Neutrophil (primary cell): ENCODE results near the gene JAG2.

Source experiments
- H3K27ac ChIP-seq: fragments of 200-600 bp; sonication (generic); 2 replicates; pipeline ENCODE4 v1.5.1; 2016; ENCODE audit warnings: mild to moderate bottlenecking, moderate library complexity
- H3K27me3 ChIP-seq: fragments of 200-600 bp; sonication (generic); 2 replicates; pipeline ENCODE4 v1.6.0; 2016; ENCODE audit warnings: mild to moderate bottlenecking
- H3K36me3 ChIP-seq: fragments of 200-600 bp; sonication (generic); 2 replicates; pipeline ENCODE4 v1.5.1; 2017
- H3K4me1 ChIP-seq, 2 experiments: fragments of 200-600 bp in 1 of 2; sonication (generic) in 1 of 2; 1 replicate in 1 of 2; 2 replicates in 1 of 2; pipeline versions ENCODE4 v1.5.1 to v1.6.1; 2013 to 2016; ENCODE audit warnings: low read depth in 1 of 2, low read length in 1 of 2, mild to moderate bottlenecking in 1 of 2, moderate library complexity in 1 of 2; ENCODE audit not compliant: control insufficient read depth in 1 of 2, insufficient read depth in 1 of 2
- H3K4me3 ChIP-seq, 2 experiments: fragments of 200-600 bp in 1 of 2; sonication (generic) in 1 of 2; 1 replicate in 1 of 2; 2 replicates in 1 of 2; pipeline ENCODE4 v1.5.1; 2013 to 2016; ENCODE audit warnings: low read depth in 1 of 2, low read length in 1 of 2, mild to moderate bottlenecking in 1 of 2, moderate library complexity in 1 of 2
- H3K9me3 ChIP-seq: fragments of 200-600 bp; sonication (generic); 2 replicates; pipeline ENCODE4 v1.5.1; 2016
- CTCF ChIP-seq: fragments of 200-600 bp; sonication (generic); IDR thresholded peaks from 2 replicates; pipeline ENCODE4 v1.5.1; 2016; ENCODE audit warnings: antibody characterized with exemption

JAG2 gene

DNA sequence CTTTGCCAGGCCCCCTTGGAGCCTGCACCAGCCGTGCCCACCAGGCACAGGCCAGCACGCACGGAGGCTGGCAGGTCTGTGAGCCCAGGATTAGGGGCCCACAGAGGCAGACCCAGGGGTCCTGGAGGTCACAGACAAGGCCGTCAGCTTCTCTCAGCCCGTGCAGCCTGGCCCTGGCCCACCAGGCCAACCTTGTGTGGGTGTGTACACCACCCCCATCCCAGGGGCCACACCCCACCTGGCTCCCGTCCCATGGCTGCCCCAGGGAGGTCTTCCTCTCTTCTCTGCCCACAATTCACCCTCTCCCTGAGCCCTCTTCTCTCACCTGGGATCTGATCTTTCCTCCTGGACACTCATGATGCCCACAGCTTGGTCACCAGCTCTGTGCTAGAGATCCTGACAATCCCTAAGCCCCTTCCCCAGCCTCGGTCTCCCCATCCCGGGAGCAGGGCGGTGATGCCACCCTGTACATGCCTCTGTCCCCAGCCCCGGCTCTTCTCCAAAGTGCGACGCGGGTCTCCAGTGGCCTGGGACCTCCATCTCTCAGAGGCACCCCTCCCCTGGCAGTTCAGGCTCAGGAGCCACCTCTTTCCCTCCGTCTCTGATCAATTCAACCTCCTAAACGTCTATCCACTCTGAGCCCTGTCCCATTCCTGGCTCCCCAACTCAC is 72.2 kb downstream of the JAG2 start:
- TF ChIP-seq CTCF, result no peak
- Histone ChIP-seq H3K9me3 (no peaks in the 10 kb centered on the region), H3K36me3 (no peaks in the 10 kb centered on the region), H3K4me3 (no peak overlapping the region), H3K4me1 (peaks cover 7 to 13% of the 10 kb centered on the region in 2 experiments), H3K27me3 (peaks cover 62% of the 10 kb centered on the region), H3K27ac (no peak overlapping the region)

GRCh38 chr14:105095236-105095805 is 73.3 kb downstream of the JAG2 start:
- Histone ChIP-seq H3K27ac (no peak overlapping the region), H3K36me3 (no peaks in the 10 kb centered on the region), H3K9me3 (no peaks in the 10 kb centered on the region), H3K4me3 (no peak overlapping the region), H3K4me1 (peaks cover 7 to 13% of the 10 kb centered on the region in 2 experiments), H3K27me3 (peaks cover 66% of the 10 kb centered on the region)
- TF ChIP-seq CTCF, result no peak

GRCh38 chr14:105094193-105094907 is 74.2 kb downstream of the JAG2 start:
- no peak overlapping the region for H3K4me3 ChIP-seq
- TF ChIP-seq CTCF, result no peak
- H3K27ac ChIP-seq, result no peak overlapping the region
- no peaks in the 10 kb centered on the region for H3K9me3 ChIP-seq
- H3K4me1 ChIP-seq, result peaks cover 7 to 13% of the 10 kb centered on the region in 2 experiments
- peaks cover 68% of the 10 kb centered on the region for H3K27me3 ChIP-seq
- H3K36me3 ChIP-seq, result no peaks in the 10 kb centered on the region

DNA sequence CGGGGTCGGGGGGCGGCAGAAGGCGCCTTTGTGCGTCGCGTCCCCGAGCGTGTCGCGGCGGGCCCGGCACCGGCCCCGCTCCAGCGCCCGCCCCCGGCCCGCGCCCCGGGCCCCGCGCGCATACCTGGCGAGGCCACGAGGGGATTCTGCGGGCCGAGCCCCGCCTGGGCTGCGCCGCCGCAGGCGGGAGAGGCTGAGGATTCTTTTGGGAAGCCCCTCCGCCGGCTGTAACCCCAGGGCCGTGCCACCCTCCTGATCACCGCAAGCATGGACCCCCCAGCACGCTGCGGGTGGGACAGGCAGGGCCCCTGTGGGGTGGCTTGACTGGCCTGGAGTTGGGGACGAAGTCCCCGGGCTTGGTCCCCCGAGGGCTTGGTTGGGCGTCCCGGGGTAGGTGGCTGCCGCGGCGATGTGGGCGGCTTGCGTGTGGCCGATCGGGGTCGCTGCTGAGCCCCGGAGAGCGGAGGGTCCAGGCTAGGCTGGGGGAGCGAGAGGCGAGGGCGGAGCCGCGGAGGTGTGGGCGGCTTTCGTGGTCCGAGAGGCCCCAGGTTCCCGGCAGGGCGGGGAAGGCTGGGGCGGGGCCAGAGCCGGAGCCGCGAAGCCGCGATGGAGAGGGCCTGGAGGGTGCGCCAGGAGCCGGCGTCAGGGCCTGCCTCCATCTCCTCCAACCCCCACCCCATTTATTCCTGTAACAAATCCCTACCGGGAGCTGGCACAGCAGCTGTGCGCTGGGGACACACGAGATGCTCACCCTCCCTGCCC is 75.0 kb downstream of the JAG2 start:
- Histone ChIP-seq H3K27me3 (peaks cover 76% of the 10 kb centered on the region), H3K27ac (no peak overlapping the region), H3K9me3 (no peaks in the 10 kb centered on the region), H3K4me3 (peak overlapping the region; percentile 32 to 42), H3K4me1 (peaks cover 7 to 13% of the 10 kb centered on the region in 2 experiments), H3K36me3 (no peaks in the 10 kb centered on the region)
- TF ChIP-seq CTCF, result no peak

DNA sequence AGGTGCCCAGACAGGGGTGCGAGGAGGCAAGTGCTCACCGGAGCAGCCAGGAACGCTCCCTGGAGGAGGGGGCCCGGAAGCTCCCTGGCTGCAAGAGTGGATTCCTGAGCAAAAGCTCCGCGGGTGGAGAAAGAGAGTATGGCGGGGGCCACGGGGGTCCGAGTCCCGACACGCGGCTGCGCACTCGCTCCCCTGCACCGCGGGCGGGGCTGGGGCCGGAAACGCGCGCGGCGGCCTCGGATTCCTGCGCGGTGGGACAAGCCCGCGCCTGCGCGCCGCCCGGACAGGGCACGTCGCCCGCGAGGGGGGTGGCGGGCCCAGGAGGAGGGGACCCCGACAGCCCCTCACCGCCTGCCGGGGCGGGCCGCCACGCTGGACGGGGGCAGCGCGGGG is 75.5 kb downstream of the JAG2 start:
- peaks cover 82% of the 10 kb centered on the region for H3K27me3 ChIP-seq
- TF ChIP-seq CTCF, result no peak
- peaks cover 8 to 13% of the 10 kb centered on the region in 2 experiments for H3K4me1 ChIP-seq
- peak overlapping the region in 1 of 2 experiments; percentile 32 for H3K4me3 ChIP-seq
- no peaks in the 10 kb centered on the region for H3K36me3 ChIP-seq
- no peaks in the 10 kb centered on the region for H3K9me3 ChIP-seq
- no peak overlapping the region for H3K27ac ChIP-seq
